GM10248 (cell line): ENCODE results near the gene DDIAS.
"Not testable (repeated sequence)": the region's sequence is repeated elsewhere in the genome, so short reads cannot be mapped to it uniquely, and the experiment has no call there.

Source experiments
- CTCF ChIA-PET: fragments of 300-600 bp; sonication (Branson Sonifier 250); formaldehyde crosslinking; extraction: SDS; loops from one replicate; lab custom pipeline; 2021; ENCODE audit warnings: antibody characterized with exemption; lab: Yijun Ruan, JAX
- POLR2A ChIA-PET: fragments of 350-650 bp; sonication (Branson Sonifier 250); formaldehyde crosslinking; extraction: SDS; loops from one replicate; lab custom pipeline; 2020; ENCODE audit warnings: antibody characterized with exemption; lab: Yijun Ruan, JAX
- DNase-seq: peaks from one replicate; pipeline ENCODE4 v3.0.0; 2012; ENCODE audit errors: extremely low spot score
- TF ChIP-seq, protein P1 (sequence below): IDR thresholded peaks from 2 replicates; pipeline ENCODE4 v1.5.1; 2012; ENCODE audit warnings: mild to moderate bottlenecking, low read depth; ENCODE audit errors: extremely low read depth, missing control alignments, control extremely low read depth

DDIAS gene

DNA sequence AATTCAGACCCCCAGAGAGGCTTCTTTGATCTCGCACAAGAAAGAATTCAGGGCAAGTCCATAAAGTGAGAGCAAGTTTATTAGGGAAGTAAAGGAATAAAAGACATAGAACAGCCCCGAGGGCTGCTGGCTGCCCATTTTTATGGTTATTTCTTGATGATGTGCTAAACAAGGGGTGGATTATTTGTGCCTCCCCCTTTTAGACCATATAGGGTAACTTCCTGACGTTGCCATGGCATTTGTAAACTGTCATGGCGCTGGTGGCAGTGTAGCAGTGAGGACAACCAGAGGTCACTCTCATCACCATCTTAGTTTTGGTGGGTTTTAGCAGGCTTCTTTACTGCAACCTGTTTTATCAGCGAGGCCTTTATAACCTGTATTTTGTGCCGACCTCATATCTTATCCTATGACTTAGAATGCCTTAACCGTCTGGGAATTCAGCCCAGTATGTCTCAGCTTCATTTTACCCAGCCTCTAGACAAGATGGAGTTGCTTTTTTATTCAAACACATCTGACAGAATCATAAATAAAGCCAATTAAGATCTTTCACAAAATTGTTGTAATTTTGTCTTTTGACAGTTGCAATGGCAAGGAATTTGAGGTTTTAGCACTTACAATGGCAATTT, 7.6 kb downstream of the DDIAS start:
- POLR2A ChIA-PET, result no interaction called here
- TF ChIP-seq, protein P1, sequence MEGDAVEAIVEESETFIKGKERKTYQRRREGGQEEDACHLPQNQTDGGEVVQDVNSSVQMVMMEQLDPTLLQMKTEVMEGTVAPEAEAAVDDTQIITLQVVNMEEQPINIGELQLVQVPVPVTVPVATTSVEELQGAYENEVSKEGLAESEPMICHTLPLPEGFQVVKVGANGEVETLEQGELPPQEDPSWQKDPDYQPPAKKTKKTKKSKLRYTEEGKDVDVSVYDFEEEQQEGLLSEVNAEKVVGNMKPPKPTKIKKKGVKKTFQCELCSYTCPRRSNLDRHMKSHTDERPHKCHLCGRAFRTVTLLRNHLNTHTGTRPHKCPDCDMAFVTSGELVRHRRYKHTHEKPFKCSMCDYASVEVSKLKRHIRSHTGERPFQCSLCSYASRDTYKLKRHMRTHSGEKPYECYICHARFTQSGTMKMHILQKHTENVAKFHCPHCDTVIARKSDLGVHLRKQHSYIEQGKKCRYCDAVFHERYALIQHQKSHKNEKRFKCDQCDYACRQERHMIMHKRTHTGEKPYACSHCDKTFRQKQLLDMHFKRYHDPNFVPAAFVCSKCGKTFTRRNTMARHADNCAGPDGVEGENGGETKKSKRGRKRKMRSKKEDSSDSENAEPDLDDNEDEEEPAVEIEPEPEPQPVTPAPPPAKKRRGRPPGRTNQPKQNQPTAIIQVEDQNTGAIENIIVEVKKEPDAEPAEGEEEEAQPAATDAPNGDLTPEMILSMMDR, result no peak

DNA sequence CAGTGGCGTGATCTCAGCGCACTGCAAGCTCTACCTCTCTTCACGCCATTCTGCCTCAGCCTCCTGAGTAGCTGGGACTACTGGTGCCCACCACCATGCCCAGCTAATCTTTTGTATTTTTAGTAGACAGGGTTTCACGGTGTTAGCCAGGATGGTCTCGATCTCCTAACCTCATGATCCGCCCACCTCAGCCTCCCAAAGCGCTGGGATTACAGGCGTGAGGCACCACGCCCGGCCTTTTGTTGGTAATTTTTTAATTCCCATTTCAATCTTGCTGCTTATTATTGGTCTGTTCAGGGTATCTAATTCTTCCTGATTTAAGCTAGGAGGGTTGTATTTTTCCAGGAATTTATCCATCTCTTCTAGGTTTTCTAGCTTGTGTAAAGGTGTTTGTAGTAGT, 18.2 kb downstream of the DDIAS start:
- DNase-seq, POLR2A ChIA-PET: not testable (repeated sequence)
- CTCF ChIA-PET, result interaction anchor here (1.1 to 2.4 kb wide), 4 partner anchors 10 to 12 kb away, joined by 3 to 13 read pairs (median 6); no protein-coding TSS in a partner anchor

More for the DNA sequence above, 7.6 kb downstream of the DDIAS start:
- CTCF ChIA-PET, result interaction anchor here (1.0 to 2.5 kb wide), 3 partner anchors 17 to 342 kb away, joined by 3 to 9 read pairs (median 4); no protein-coding TSS in a partner anchor
- no peak for DNase-seq

DNA sequence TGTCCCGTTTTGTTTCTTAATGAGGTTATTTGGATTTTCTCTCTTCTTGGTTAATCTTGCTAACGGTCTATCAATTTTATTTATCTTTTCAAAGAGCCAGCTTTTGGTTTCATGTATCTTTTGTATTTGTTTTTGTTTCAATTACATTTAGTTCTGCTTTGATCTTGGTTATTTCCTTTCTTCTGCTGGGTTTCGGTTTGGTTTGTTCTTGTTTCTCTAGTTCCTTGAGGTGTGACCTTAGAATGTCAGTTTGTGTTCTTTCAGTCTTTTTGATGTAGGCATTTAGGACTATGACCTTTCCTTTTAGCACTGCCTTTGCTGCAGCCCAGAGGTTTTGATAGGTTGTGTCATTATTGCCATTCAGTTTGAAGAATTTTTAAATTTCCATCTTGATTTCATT, 18.7 kb downstream of the DDIAS start:
- DNase-seq, POLR2A ChIA-PET: not testable (repeated sequence)
- CTCF ChIA-PET, result interaction anchor here (1.1 to 2.4 kb wide), 4 partner anchors 10 to 12 kb away, joined by 3 to 13 read pairs (median 6); no protein-coding TSS in a partner anchor

DNA sequence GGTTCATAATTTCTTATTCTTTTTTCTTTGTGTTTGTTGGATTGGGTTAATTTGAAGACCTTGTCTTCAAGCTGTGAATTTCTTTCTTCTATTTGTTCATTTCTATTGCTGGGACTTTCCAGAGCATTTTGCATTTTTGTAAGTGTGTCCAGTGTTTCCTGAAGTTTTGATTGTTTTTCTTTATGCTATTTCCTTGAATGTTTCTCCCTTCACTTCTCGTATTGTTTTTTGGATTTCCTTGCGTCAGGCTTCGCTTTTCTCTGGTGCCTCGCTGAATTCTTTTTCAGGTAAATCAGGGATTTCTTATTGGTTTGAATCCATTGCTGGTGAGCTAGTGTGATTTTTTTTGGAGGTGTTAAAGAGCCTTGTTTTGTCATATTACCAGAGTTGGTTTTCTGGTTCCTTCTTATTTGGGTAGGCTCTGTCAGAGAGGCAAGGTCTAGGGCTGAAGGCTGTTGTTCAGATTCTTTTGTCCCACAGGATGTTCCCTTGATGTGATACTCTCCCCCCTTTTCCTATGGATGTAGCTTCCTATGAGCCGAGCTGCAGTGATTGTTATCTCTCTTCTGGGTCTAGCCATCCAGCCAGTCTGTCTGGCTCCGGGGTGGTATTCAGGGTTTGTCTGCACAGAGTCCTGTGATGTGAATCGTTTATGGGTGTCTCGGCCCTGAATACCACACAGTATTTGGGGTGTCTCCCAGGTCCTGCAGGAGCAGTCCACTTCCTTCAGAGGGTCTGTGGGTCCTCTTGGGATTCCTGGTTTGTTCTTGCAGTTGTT, 21.0 kb downstream of the DDIAS start:
- POLR2A ChIA-PET, DNase-seq: not testable (repeated sequence)
- CTCF ChIA-PET, result interaction anchor here (1.3 to 5.6 kb wide), 3 partner anchors 14 to 327 kb away, joined by 4 to 36 read pairs (median 7); partner anchors contain the start of genes DDIAS and PRCP

- POLR2A ChIA-PET, result no interaction called here
- CTCF ChIA-PET, result interaction anchor here (0.8 to 5.6 kb wide), 11 partner anchors 12 to 325 kb away, joined by 3 to 36 read pairs (median 4); partner anchors contain the start of genes DDIAS and PRCP
- TF ChIP-seq, protein P1, result no peak
- DNase-seq, result peak; percentile 21
These were observed 23.1 kb downstream of the DDIAS start for GRCh38 chr11:82924522-82925224.

GRCh38 chr11:82927264-82927880, 25.8 kb downstream of the DDIAS start:
- peak; percentile 57 for DNase-seq
- ChIA-PET POLR2A (no interaction called here), CTCF (interaction anchor here (0.6 to 5.6 kb wide), 22 partner anchors 9 to 230 kb away, joined by 3 to 36 read pairs (median 4); partner anchors contain the start of genes PCF11 and PRCP)
- TF ChIP-seq, protein P1, result peak; percentile 60

GRCh38 chr11:82929121-82929520, 27.6 kb downstream of the DDIAS start:
- ChIA-PET POLR2A (no interaction called here), CTCF (interaction anchor here (1.0 to 2.5 kb wide), 6 partner anchors 9 to 62 kb away, joined by 3 to 13 read pairs (median 6); no protein-coding TSS in a partner anchor)
- no peak for DNase-seq
- TF ChIP-seq, protein P1, result no peak
